ENCODE results near the gene ADGRG6. TPM values are rescaled to one million over a fixed set of nuclear protein-coding genes. Genes with fewer than 3 reads are reported as not detected.

The ADGRG6 gene
- total and polyA plus RNA-seq, 2 experiments from 2014 or later: 2.4 to 8.7 TPM

GRCh38 chr6:142414462-142415250 is 112.8 kb downstream of the ADGRG6 start:
- Histone ChIP-seq H3K4me1 (ENCODE audit: low read depth) (no peaks in the 10 kb centered on the region), H3K36me3 (no peaks in the 10 kb centered on the region), H3K4me3 (no peak overlapping the region), H3K27me3 (no peaks in the 10 kb centered on the region), H3K9me3 (ENCODE audit: low read depth) (no peaks in the 10 kb centered on the region), H3K27ac (no peak overlapping the region)
- no peak for DNase-seq (ENCODE audit: low read depth in 1 of 2, low spot score in 1 of 2)
- no peak for TF ChIP-seq CTCF (IDR thresholded peaks at IDR 0.05; ENCODE audit: low read depth, low read length)

GRCh38 chr6:142416179-142416578 is 114.4 kb downstream of the ADGRG6 start:
- no peaks in the 10 kb centered on the region for H3K9me3 ChIP-seq (ENCODE audit: low read depth)
- H3K36me3 ChIP-seq: no peaks in the 10 kb centered on the region
- peak in 1 of 2 donors; percentile 96 for DNase-seq (ENCODE audit: low read depth in 1 of 2, low spot score in 1 of 2)
- H3K27me3 ChIP-seq: no peaks in the 10 kb centered on the region
- H3K27ac ChIP-seq: no peak overlapping the region
- H3K4me1 ChIP-seq (ENCODE audit: low read depth): no peaks in the 10 kb centered on the region
- no peak for TF ChIP-seq CTCF (IDR thresholded peaks at IDR 0.05; ENCODE audit: low read depth, low read length)
- H3K4me3 ChIP-seq: no peak overlapping the region

- H3K27ac ChIP-seq: no peak overlapping the region
- H3K4me1 ChIP-seq (ENCODE audit: low read depth): no peaks in the 10 kb centered on the region
- DNase-seq (ENCODE audit: low read depth in 1 of 2, low spot score in 1 of 2): no peak
- no peaks in the 10 kb centered on the region for H3K9me3 ChIP-seq (ENCODE audit: low read depth)
- no peaks in the 10 kb centered on the region for H3K27me3 ChIP-seq
- no peaks in the 10 kb centered on the region for H3K36me3 ChIP-seq
- no peak overlapping the region for H3K4me3 ChIP-seq
- no peak for TF ChIP-seq CTCF (IDR thresholded peaks at IDR 0.05; ENCODE audit: low read depth, low read length)
Observed at GRCh38 chr6:142416686-142417085, 114.9 kb downstream of the ADGRG6 start.

- no peaks in the 10 kb centered on the region for H3K9me3 ChIP-seq (ENCODE audit: low read depth)
- TF ChIP-seq CTCF (IDR thresholded peaks at IDR 0.05; ENCODE audit: low read depth, low read length): no peak
- DNase-seq (ENCODE audit: low read depth in 1 of 2, low spot score in 1 of 2): no peak
- H3K4me1 ChIP-seq (ENCODE audit: low read depth): no peaks in the 10 kb centered on the region
- no peak overlapping the region for H3K27ac ChIP-seq
- H3K27me3 ChIP-seq: no peaks in the 10 kb centered on the region
- no peaks in the 10 kb centered on the region for H3K36me3 ChIP-seq
- H3K4me3 ChIP-seq: no peak overlapping the region
Observed at GRCh38 chr6:142417331-142417750, 115.5 kb downstream of the ADGRG6 start.

GRCh38 chr6:142419071-142419470 is 117.3 kb downstream of the ADGRG6 start:
- Histone ChIP-seq H3K4me1 (ENCODE audit: low read depth) (no peaks in the 10 kb centered on the region), H3K9me3 (ENCODE audit: low read depth) (no peaks in the 10 kb centered on the region), H3K27ac (no peak overlapping the region), H3K4me3 (no peak overlapping the region), H3K36me3 (no peaks in the 10 kb centered on the region), H3K27me3 (no peaks in the 10 kb centered on the region)
- no peak for TF ChIP-seq CTCF (IDR thresholded peaks at IDR 0.05; ENCODE audit: low read depth, low read length)
- DNase-seq (ENCODE audit: low read depth in 1 of 2, low spot score in 1 of 2): no peak

Data from cardiac muscle cell (in vitro differentiated cells and primary cell).